Breast epithelium (tissue), 4 donors: ENCODE results near the gene OR8D2. TPM values are rescaled to one million over a fixed set of nuclear protein-coding genes. Genes with fewer than 3 reads are reported as not detected.

ENCODE experiments used
- DNase-seq, 2 donors: peaks; one replicate each; pipeline ENCODE4 v3.0.0-alpha.2; 2019; ENCODE audit warnings: low spot score in 2 of 2
- H3K27ac ChIP-seq, 2 donors: fragments of 200-600 bp; sonication (generic) in 1 of 2; one replicate each; pipeline ENCODE4 v1.5.1; 2016 to 2019; ENCODE audit warnings: mild to moderate bottlenecking in 1 of 2
- H3K27me3 ChIP-seq, 2 donors: fragments of 200-600 bp; sonication (generic) in 1 of 2; one replicate each; pipeline versions ENCODE4 v1.5.1 to v1.6.0; 2017 to 2019; ENCODE audit warnings: control low read depth in 1 of 2, mild to moderate bottlenecking in 1 of 2
- H3K36me3 ChIP-seq: fragments of 200-600 bp; one replicate; pipeline ENCODE4 v1.5.1; 2019
- H3K4me1 ChIP-seq, 2 donors: fragments of 200-600 bp; sonication (generic); one replicate each; pipeline ENCODE4 v1.5.1; 2016 to 2019; ENCODE audit warnings: control low read depth in 1 of 2
- H3K4me3 ChIP-seq, 3 donors: fragments of 200-600 bp; sonication (generic); 1 replicate in 2 of 3; 2 replicates in 1 of 3; pipeline ENCODE4 v1.5.1; 2016 to 2019; ENCODE audit warnings: mild to moderate bottlenecking in 3 of 3, moderate library complexity in 2 of 3
- H3K9me3 ChIP-seq, 2 donors: fragments of 200-600 bp; sonication (generic) in 1 of 2; one replicate each; pipeline ENCODE4 v1.5.1; 2016 to 2019; ENCODE audit warnings: control low read depth in 1 of 2
- CTCF ChIP-seq, 3 donors: fragments of 450-650 bp; IDR thresholded peaks; one replicate each; pipeline ENCODE4 v1.5.1; 2016 to 2017; ENCODE audit warnings: antibody characterized with exemption in 3 of 3, mild to moderate bottlenecking in 3 of 3, moderate library complexity in 3 of 3
- POLR2A ChIP-seq: fragments of 450-650 bp; IDR thresholded peaks from one replicate; pipeline ENCODE4 v1.6.1; 2016; ENCODE audit warnings: antibody characterized with exemption, mild to moderate bottlenecking, moderate library complexity
- POLR2AphosphoS5 ChIP-seq, 3 donors: sonication (generic); formaldehyde crosslinking; IDR thresholded peaks; one replicate each; pipeline ENCODE4 v1.6.1; 2017; ENCODE audit warnings: antibody characterized with exemption in 3 of 3
- intact Hi-C: fragments of 100-400 bp; cut with DNase I; formaldehyde crosslinking; loops from one replicate; pipeline ENCODE4 v1.15.1; 2023; ENCODE audit warnings: low total_unique reads
- total RNA-seq, 3 donors: library from RNA; depleted of rRNA; stranded (reverse); fragments of >200 nt; gene quantifications; one replicate each; pipeline ENCODE4 v1.1.0, GENCODE V29; 2016

The OR8D2 gene
- total RNA-seq, 3 donors from 2014 or later, result not detected

DNA sequence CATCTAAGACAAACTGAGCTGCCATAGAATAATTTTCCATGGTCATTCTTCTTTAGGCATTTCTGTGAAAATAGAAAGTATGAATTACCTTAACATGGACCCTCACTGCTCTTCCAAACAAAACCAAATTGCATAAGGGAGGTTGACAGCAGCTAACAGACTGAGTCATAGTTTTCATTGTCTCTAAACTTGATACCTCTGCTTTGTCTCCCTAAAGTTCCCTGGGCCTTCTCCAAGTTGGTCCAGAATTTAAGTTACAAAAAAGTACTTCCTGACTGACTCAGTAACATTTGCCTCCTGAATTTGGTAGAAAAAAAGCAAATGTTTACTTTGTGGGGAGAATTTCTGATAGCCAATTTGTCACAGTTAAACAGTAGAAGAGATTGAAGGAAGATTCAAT lies 9.3 kb downstream of the OR8D2 start:
- no peaks in the 10 kb centered on the region for H3K27me3 ChIP-seq
- no peak for DNase-seq
- H3K4me1 ChIP-seq, result no peaks in the 10 kb centered on the region
- intact Hi-C loops, result no loop called here
- H3K36me3 ChIP-seq, result no peaks in the 10 kb centered on the region
- TF ChIP-seq CTCF (IDR thresholded peaks at IDR 0.05), result no peak
- TF ChIP-seq POLR2AphosphoS5 (IDR thresholded peaks at IDR 0.05), result no peak
- no peak for TF ChIP-seq POLR2A
- no peak overlapping the region for H3K4me3 ChIP-seq
- H3K27ac ChIP-seq, result no peak overlapping the region
- no peaks in the 10 kb centered on the region for H3K9me3 ChIP-seq

GRCh38 chr11:124307093-124307492 lies 12.9 kb downstream of the OR8D2 start:
- no peak for DNase-seq
- H3K4me1 ChIP-seq, result no peaks in the 10 kb centered on the region
- H3K9me3 ChIP-seq, result no peaks in the 10 kb centered on the region
- H3K4me3 ChIP-seq, result no peak overlapping the region
- H3K27ac ChIP-seq, result no peak overlapping the region
- no peaks in the 10 kb centered on the region for H3K27me3 ChIP-seq
- H3K36me3 ChIP-seq, result no peaks in the 10 kb centered on the region
- intact Hi-C loops, result no loop called here
- TF ChIP-seq POLR2A (no peak), CTCF (IDR thresholded peaks at IDR 0.05) (no peak), POLR2AphosphoS5 (IDR thresholded peaks at IDR 0.05) (no peak)

- H3K9me3 ChIP-seq, result peaks cover 0 to 4% of the 10 kb centered on the region in 2 donors
- no peak overlapping the region for H3K27ac ChIP-seq
- intact Hi-C loops, result no loop called here
- no peaks in the 10 kb centered on the region for H3K27me3 ChIP-seq
- no peak for DNase-seq
- H3K4me1 ChIP-seq, result no peaks in the 10 kb centered on the region
- TF ChIP-seq CTCF (IDR thresholded peaks at IDR 0.05), result no peak
- TF ChIP-seq POLR2A, result no peak
- TF ChIP-seq POLR2AphosphoS5 (IDR thresholded peaks at IDR 0.05), result no peak
- H3K36me3 ChIP-seq, result no peaks in the 10 kb centered on the region
- H3K4me3 ChIP-seq, result no peak overlapping the region
Measured at GRCh38 chr11:124302347-124303125, 17.5 kb downstream of the OR8D2 start.

DNA sequence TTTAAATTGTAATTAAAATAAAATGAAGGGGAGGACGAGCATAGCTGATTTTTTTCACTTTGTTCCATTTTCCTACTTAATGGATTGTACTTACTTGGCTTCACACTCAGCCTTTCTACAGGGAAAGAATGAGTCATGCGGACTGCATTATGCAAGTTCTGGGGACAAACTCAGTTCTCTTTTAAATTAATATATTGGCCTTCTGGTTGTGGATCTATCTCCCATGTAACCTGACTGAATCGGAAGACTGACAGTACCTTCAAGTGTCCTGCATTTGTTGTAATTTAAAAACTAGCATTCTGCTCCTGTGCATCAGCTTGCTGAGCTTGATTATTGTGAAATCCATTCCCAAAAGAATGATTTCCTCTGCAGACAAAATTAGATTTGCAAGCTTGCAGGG lies 18.4 kb downstream of the OR8D2 start:
- TF ChIP-seq CTCF (IDR thresholded peaks at IDR 0.05) (no peak), POLR2AphosphoS5 (IDR thresholded peaks at IDR 0.05) (no peak), POLR2A (no peak)
- Histone ChIP-seq H3K36me3 (no peaks in the 10 kb centered on the region), H3K27ac (no peak overlapping the region), H3K4me1 (no peaks in the 10 kb centered on the region), H3K4me3 (no peak overlapping the region), H3K9me3 (peaks cover 0 to 4% of the 10 kb centered on the region in 2 donors), H3K27me3 (no peaks in the 10 kb centered on the region)
- no peak for DNase-seq
- intact Hi-C loops, result no loop called here

- Histone ChIP-seq H3K36me3 (no peaks in the 10 kb centered on the region), H3K4me3 (no peak overlapping the region), H3K4me1 (no peaks in the 10 kb centered on the region), H3K27me3 (no peaks in the 10 kb centered on the region), H3K9me3 (peaks cover 0 to 4% of the 10 kb centered on the region in 2 donors), H3K27ac (no peak overlapping the region)
- intact Hi-C loops, result no loop called here
- no peak for DNase-seq
- TF ChIP-seq CTCF (IDR thresholded peaks at IDR 0.05), result no peak
- no peak for TF ChIP-seq POLR2AphosphoS5 (IDR thresholded peaks at IDR 0.05)
- TF ChIP-seq POLR2A, result no peak
Measured at GRCh38 chr11:124297921-124298320, 22.1 kb downstream of the OR8D2 start.
